IMR-90 (cell line): ENCODE measurements around the gene DICER1. TPM values are rescaled to one million over a fixed set of nuclear protein-coding genes. Genes with fewer than 3 reads are reported as not detected.

Experiments used
- ATAC-seq: fragments of 200-7000 bp; cut with Tn5 transposase; 2 replicates; pipeline ENCODE4 v1.9.1; 2020; ENCODE audit warnings: low read depth, mild to moderate bottlenecking, moderate library complexity
- BruUV-seq: library from RNA; stranded (reverse); fragments of 400-500 nt; replicated peaks from 2 replicates; lab custom pipeline; 2021; lab: Mats Ljungman, UMichigan
- CTCF ChIA-PET: fragments of 300-600 bp; formaldehyde crosslinking; extraction: SDS; loops from one replicate; lab custom pipeline; 2021; ENCODE audit warnings: antibody characterized with exemption; lab: Yijun Ruan, JAX
- POLR2A ChIA-PET: fragments of 300-600 bp; sonication (Branson Sonifier 250); formaldehyde crosslinking; loops from one replicate; lab custom pipeline; 2022; ENCODE audit warnings: antibody characterized with exemption; ENCODE audit not compliant: unreplicated experiment; lab: Charles Lee
- DNase-seq: peaks from one replicate; pipeline ENCODE4 v3.0.0; 2013
- H2AFZ ChIP-seq: replicated peaks from 2 replicates; pipeline ENCODE3; 2013; ENCODE audit warnings: low read length, mild to moderate bottlenecking; ENCODE audit not compliant: poor library complexity
- H2AK5ac ChIP-seq: 2 replicates; pipeline ENCODE4 v1.6.1; 2013; ENCODE audit warnings: low read depth, low read length, inconsistent platforms
- H2AK9ac ChIP-seq: replicated peaks from 2 replicates; pipeline ENCODE3; 2013; ENCODE audit warnings: mild to moderate bottlenecking, low read depth, low read length, moderate library complexity; ENCODE audit not compliant: poor library complexity
- H2BK120ac ChIP-seq: 2 replicates; pipeline ENCODE4 v1.6.1; 2013; ENCODE audit warnings: low read depth, low read length, inconsistent platforms
- H2BK15ac ChIP-seq: 3 replicates; pipeline ENCODE4 v1.6.1; 2013; ENCODE audit warnings: low read depth, low read length, inconsistent platforms
- H2BK20ac ChIP-seq: 2 replicates; pipeline ENCODE4 v1.6.1; 2013; ENCODE audit warnings: low read depth, mild to moderate bottlenecking, inconsistent platforms, low read length, moderate library complexity
- H2BK5ac ChIP-seq: 2 replicates; pipeline ENCODE4 v1.6.1; 2013; ENCODE audit warnings: mild to moderate bottlenecking, low read depth, low read length, inconsistent platforms; ENCODE audit not compliant: poor library complexity, severe bottlenecking
- H3K14ac ChIP-seq: replicated peaks from 2 replicates; pipeline ENCODE4 v1.6.1; 2013; ENCODE audit warnings: low read depth, low read length, inconsistent platforms
- H3K18ac ChIP-seq: 2 replicates; pipeline ENCODE4 v1.6.1; 2013; ENCODE audit warnings: low read depth, low read length, control low read depth
- H3K23ac ChIP-seq: 2 replicates; pipeline ENCODE4 v1.6.1; 2013; ENCODE audit warnings: low read depth, low read length, inconsistent platforms
- H3K27ac ChIP-seq: 2 replicates; pipeline ENCODE4 v1.5.1; 2013; ENCODE audit warnings: mild to moderate bottlenecking, control low read depth, low read length; ENCODE audit not compliant: insufficient read depth
- H3K27me3 ChIP-seq: 2 replicates; pipeline ENCODE4 v1.6.1; 2013; ENCODE audit warnings: low read length; ENCODE audit not compliant: control insufficient read depth, insufficient read depth
- H3K36me3 ChIP-seq: 2 replicates; pipeline ENCODE4 v1.6.1; 2013; ENCODE audit warnings: low read length, mixed read lengths; ENCODE audit not compliant: control insufficient read depth, insufficient read depth
- H3K4ac ChIP-seq: 2 replicates; pipeline ENCODE4 v1.6.1; 2013; ENCODE audit warnings: low read depth, low read length, inconsistent platforms
- H3K4me1 ChIP-seq: 2 replicates; pipeline ENCODE4 v1.6.1; 2013; ENCODE audit warnings: low read length, mixed read lengths; ENCODE audit not compliant: control insufficient read depth, insufficient read depth
- H3K4me2 ChIP-seq: 2 replicates; pipeline ENCODE4 v1.6.1; 2013; ENCODE audit warnings: low read depth, mild to moderate bottlenecking, control low read depth, low read length, moderate library complexity
- H3K4me3 ChIP-seq: 2 replicates; pipeline ENCODE4 v1.5.1; 2013; ENCODE audit warnings: low read depth, mild to moderate bottlenecking, control low read depth, low read length, moderate library complexity; ENCODE audit not compliant: insufficient read depth
- H3K56ac ChIP-seq: 2 replicates; pipeline ENCODE4 v1.6.1; 2013; ENCODE audit warnings: low read length, inconsistent platforms; ENCODE audit not compliant: insufficient read depth; ENCODE audit errors: extremely low read depth
- H3K79me1 ChIP-seq, 2 experiments: 2 replicates each; pipeline ENCODE4 v1.6.1; 2013; ENCODE audit warnings: low read length in 2 of 2, inconsistent platforms in 1 of 2, low read depth in 1 of 2
- H3K9ac ChIP-seq: 2 replicates; pipeline ENCODE4 v1.6.1; 2013; ENCODE audit warnings: low read depth, low read length, control low read depth
- H3K9me1 ChIP-seq: 2 replicates; pipeline ENCODE4 v1.6.1; 2013; ENCODE audit warnings: low read length, inconsistent platforms; ENCODE audit not compliant: insufficient read depth
- H3K9me3 ChIP-seq: 2 replicates; pipeline ENCODE4 v1.6.1; 2013; ENCODE audit warnings: low read length; ENCODE audit not compliant: control insufficient read depth, insufficient read depth
- H4K20me1 ChIP-seq: 2 replicates; pipeline ENCODE4 v1.6.1; 2013; ENCODE audit warnings: low read length, inconsistent platforms; ENCODE audit not compliant: insufficient read depth
- H4K5ac ChIP-seq: 2 replicates; pipeline ENCODE4 v1.6.1; 2013; ENCODE audit warnings: mild to moderate bottlenecking, low read depth, low read length, control low read depth
- H4K8ac ChIP-seq, 2 experiments: 2 replicates each; pipeline ENCODE4 v1.6.1; 2013; ENCODE audit warnings: low read depth in 2 of 2, low read length in 2 of 2, control low read depth in 1 of 2, inconsistent platforms in 1 of 2
- H4K91ac ChIP-seq: 2 replicates; pipeline ENCODE4 v1.6.1; 2013; ENCODE audit warnings: low read depth, low read length, inconsistent platforms; ENCODE audit not compliant: insufficient read depth
- BHLHE40 ChIP-seq: fragments of 150-350 bp; IDR thresholded peaks from 2 replicates; pipeline ENCODE4 v1.6.1; 2016; ENCODE audit warnings: mild to moderate bottlenecking, low read depth, low read length
- CEBPB ChIP-seq: IDR thresholded peaks from 2 replicates; pipeline ENCODE4 v1.6.1; 2012; ENCODE audit warnings: low read depth, low read length, improper control_type of control experiment
- CHD1 ChIP-seq: IDR thresholded peaks from 2 replicates; pipeline ENCODE4 v1.6.1; 2012; ENCODE audit warnings: low read depth, low read length, improper control_type of control experiment
- CTCF ChIP-seq: conservative IDR thresholded peaks from 2 replicates; pipeline ENCODE4 v1.5.1; 2012; ENCODE audit warnings: mild to moderate bottlenecking, low read depth, low read length, improper control_type of control experiment
- ELK1 ChIP-seq: fragments of 150-350 bp; IDR thresholded peaks from 2 replicates; pipeline ENCODE4 v1.6.1; 2016; ENCODE audit warnings: low read depth, mild to moderate bottlenecking, low read length, moderate library complexity, borderline replicate concordance
- FOS ChIP-seq: fragments of 150-350 bp; IDR thresholded peaks from 2 replicates; pipeline ENCODE4 v1.6.1; 2016; ENCODE audit warnings: low read depth, low read length
- MAFK ChIP-seq: IDR thresholded peaks from 2 replicates; pipeline ENCODE4 v1.6.1; 2012; ENCODE audit warnings: low read depth, low read length, improper control_type of control experiment
- MXI1 ChIP-seq: IDR thresholded peaks from 2 replicates; pipeline ENCODE4 v1.6.1; 2012; ENCODE audit warnings: low read depth, mild to moderate bottlenecking, low read length, moderate library complexity, borderline replicate concordance
- NFE2L2 ChIP-seq: fragments of 150-350 bp; IDR thresholded peaks from 2 replicates; pipeline ENCODE4 v1.6.1; 2016; ENCODE audit warnings: low read depth, mild to moderate bottlenecking, low read length
- RCOR1 ChIP-seq: IDR thresholded peaks from 2 replicates; pipeline ENCODE4 v1.6.1; 2012; ENCODE audit warnings: mild to moderate bottlenecking, low read length, improper control_type of control experiment; ENCODE audit not compliant: insufficient replicate concordance
- RFX5 ChIP-seq: IDR thresholded peaks from 2 replicates; pipeline ENCODE4 v1.8.0; 2012; ENCODE audit warnings: low read depth, mild to moderate bottlenecking, low read length, moderate library complexity
- SMC3 ChIP-seq: fragments of 150-350 bp; IDR thresholded peaks from 2 replicates; pipeline ENCODE4 v1.6.1; 2016; ENCODE audit warnings: low read depth, mild to moderate bottlenecking, antibody characterized with exemption, low read length, moderate library complexity
- WGBS, 2 experiments: methylation state at CpG; one replicate each; pipeline versions ENCODE4 v1.1.5 to v1.1.7; 2013; ENCODE audit warnings: missing lambda C conversion rate in 2 of 2; ENCODE audit not compliant: insufficient read length in 1 of 2; ENCODE audit errors: extremely low coverage in 2 of 2; 5-methylcytosine and 5-hydroxymethylcytosine counted together
- dilution Hi-C: fragments of 300-500 bp; cut with HindIII; formaldehyde crosslinking; loops from one replicate; pipeline ENCODE4 v1.14.3; 2018; ENCODE audit warnings: low sequenced_read_pairs; ENCODE audit not compliant: unreplicated experiment
- in situ Hi-C: fragments of 300-500 bp; cut with MboI; formaldehyde crosslinking; loops from 3 replicates; pipeline ENCODE4 v1.14.3; 2019; ENCODE audit warnings: low sequenced_read_pairs, inconsistent platforms, mixed read lengths
- intact Hi-C: fragments of 100-400 bp; cut with micrococcal nuclease; formaldehyde crosslinking; loops from 2 replicates; pipeline ENCODE4 v1.10.0; 2022
- polyA plus RNA-seq, 3 experiments: library from polyadenylated mRNA; depleted of rRNA; stranded (reverse); fragments of >200 nt; gene quantifications; 2 replicates each; pipeline ENCODE4 v1.2.3, GENCODE V29; 2012; ENCODE audit warnings: low replicate concordance in 1 of 3
- total RNA-seq: library from RNA; depleted of rRNA; stranded (reverse); fragments of >200 nt; gene quantifications from 2 replicates; pipeline ENCODE4 v1.2.3, GENCODE V29; 2012

The DICER1 gene
- total and polyA plus RNA-seq, 2 of the 4 experiments (the other 2 are of a cell fraction), result 9.7 to 49.5 TPM

- ATAC-seq (no peak), DNase-seq (no peak)
- Histone ChIP-seq H2BK15ac (no peak overlapping the region), H2AK5ac (no peak overlapping the region), H4K20me1 (no peaks in the 10 kb centered on the region), H3K23ac (no peak overlapping the region), H4K91ac (no peak overlapping the region), H3K4ac (no peak overlapping the region), H3K9me1 (no peaks in the 10 kb centered on the region), H2BK20ac (no peak overlapping the region), H3K14ac (no peak overlapping the region), H3K36me3 (no peaks in the 10 kb centered on the region), H3K79me1 (no peaks in the 10 kb centered on the region), H4K5ac (no peak overlapping the region), H2AK9ac (no peak overlapping the region), H2BK5ac (no peak overlapping the region), H3K18ac (no peak overlapping the region), H2BK120ac (no peak overlapping the region), H3K9ac (no peak overlapping the region), H4K8ac (no peak overlapping the region), H3K4me2 (no peak overlapping the region), H3K56ac (no peak overlapping the region), H3K27ac (no peak overlapping the region), H3K4me1 (peaks cover 8% of the 10 kb centered on the region; the same call in 1 of the 2 replicates), H3K9me3 (no peaks in the 10 kb centered on the region), H3K27me3 (peaks cover 7% of the 10 kb centered on the region; the same call in 1 of the 2 replicates), H3K4me3 (no peak overlapping the region), H2AFZ (no peak overlapping the region)
- dilution Hi-C loops, result no loop called here
- intact Hi-C loops, result no loop called here
- in situ Hi-C loops, result no loop called here
- 73% methylated on average over 6 of the region's 8 CpGs; no CpG with 5 or more reads in 1 of the 2 experiments for WGBS, 2 experiments
- ChIA-PET CTCF (no interaction called here), POLR2A (no interaction called here)
- TF ChIP-seq CHD1 (no peak), CEBPB (no peak), NFE2L2 (no peak), FOS (no peak), MXI1 (no peak), RCOR1 (no peak), BHLHE40 (no peak), RFX5 (no peak), MAFK (no peak), ELK1 (no peak), CTCF (no peak), SMC3 (no peak)
- no TSS peak for BruUV-seq
Observed at GRCh38 chr14:95057147-95057546, 100.2 kb downstream of the DICER1 start.
